HL-60 (cell line): Measurements from ENCODE around the gene ABHD2.

ENCODE experiments used
- DNase-seq, 2 experiments: peaks; one replicate each; pipeline ENCODE4 v3.0.0-alpha.2; 2010 to 2020; ENCODE audit warnings: low read depth in 1 of 2, low spot score in 1 of 2
- H3K27ac ChIP-seq: fragments of 250-450 bp; sonication (Bioruptor Pico); replicated peaks from 2 replicates; pipeline ENCODE4 v1.5.1; 2020; ENCODE audit warnings: mild to moderate bottlenecking, moderate library complexity
- H3K27me3 ChIP-seq: fragments of 250-450 bp; sonication (Bioruptor Pico); 2 replicates; pipeline ENCODE4 v1.5.1; 2021; ENCODE audit warnings: mild to moderate bottlenecking, moderate library complexity; ENCODE audit not compliant: insufficient read depth, poor library complexity, severe bottlenecking
- H3K4me3 ChIP-seq: replicated peaks from 2 replicates; pipeline ENCODE4 v1.5.1; 2011; ENCODE audit warnings: mild to moderate bottlenecking, control low read depth, low read length; ENCODE audit not compliant: insufficient read depth
- GABPA ChIP-seq: IDR thresholded peaks from 2 replicates; pipeline ENCODE4 v1.6.1; 2012; ENCODE audit warnings: low read depth
- POLR2AphosphoS5 ChIP-seq: IDR thresholded peaks from 2 replicates; pipeline ENCODE4 v1.6.1; 2012; ENCODE audit warnings: low read depth
- SPI1 ChIP-seq: IDR thresholded peaks from 2 replicates; pipeline ENCODE4 v1.6.1; 2012; ENCODE audit warnings: low read depth, mild to moderate bottlenecking, borderline replicate concordance
- TF ChIP-seq, protein P1 (sequence below): IDR thresholded peaks from 2 replicates; pipeline ENCODE4 v1.6.1; 2012; ENCODE audit warnings: low read depth; ENCODE audit not compliant: insufficient replicate concordance
- TF ChIP-seq, protein P2 (sequence below): IDR thresholded peaks from one replicate; pipeline ENCODE4 v1.5.1; 2011; ENCODE audit warnings: low read length, control low read depth, inconsistent platforms; ENCODE audit not compliant: insufficient read depth

Gene ABHD2

DNA sequence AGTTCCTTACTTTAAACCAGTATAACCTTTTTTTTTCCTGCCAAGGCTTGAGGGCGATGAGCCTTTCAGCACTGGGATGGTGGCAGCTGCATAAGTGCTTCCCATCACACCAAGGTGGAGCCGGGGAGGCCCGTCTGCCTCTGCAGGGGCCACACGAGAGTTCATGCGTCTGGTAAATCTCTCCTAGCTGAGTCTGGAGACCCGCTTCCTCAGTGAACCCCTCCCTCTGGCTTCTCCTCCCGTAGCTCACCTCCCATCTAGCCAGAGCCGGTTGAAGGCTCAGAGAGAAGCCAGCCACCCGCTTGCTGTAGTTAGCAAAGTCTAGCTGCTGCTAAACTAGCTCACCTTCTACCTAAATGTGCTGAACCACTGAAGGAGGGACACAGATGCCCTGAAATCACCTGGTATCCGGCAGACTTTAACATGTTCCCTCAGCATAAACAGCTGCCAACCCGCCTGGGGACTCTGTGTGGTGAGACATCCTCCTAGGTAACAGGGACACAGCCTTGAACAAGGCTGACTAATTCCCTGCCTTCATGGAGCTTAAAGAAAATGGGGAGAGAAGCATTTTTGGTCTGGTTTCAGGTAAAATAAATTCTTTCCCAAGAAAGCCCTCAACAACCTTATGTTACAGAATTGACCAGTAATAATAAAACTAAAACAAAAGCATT lies 90.2 kb downstream of the ABHD2 start:
- TF ChIP-seq, protein P1, sequence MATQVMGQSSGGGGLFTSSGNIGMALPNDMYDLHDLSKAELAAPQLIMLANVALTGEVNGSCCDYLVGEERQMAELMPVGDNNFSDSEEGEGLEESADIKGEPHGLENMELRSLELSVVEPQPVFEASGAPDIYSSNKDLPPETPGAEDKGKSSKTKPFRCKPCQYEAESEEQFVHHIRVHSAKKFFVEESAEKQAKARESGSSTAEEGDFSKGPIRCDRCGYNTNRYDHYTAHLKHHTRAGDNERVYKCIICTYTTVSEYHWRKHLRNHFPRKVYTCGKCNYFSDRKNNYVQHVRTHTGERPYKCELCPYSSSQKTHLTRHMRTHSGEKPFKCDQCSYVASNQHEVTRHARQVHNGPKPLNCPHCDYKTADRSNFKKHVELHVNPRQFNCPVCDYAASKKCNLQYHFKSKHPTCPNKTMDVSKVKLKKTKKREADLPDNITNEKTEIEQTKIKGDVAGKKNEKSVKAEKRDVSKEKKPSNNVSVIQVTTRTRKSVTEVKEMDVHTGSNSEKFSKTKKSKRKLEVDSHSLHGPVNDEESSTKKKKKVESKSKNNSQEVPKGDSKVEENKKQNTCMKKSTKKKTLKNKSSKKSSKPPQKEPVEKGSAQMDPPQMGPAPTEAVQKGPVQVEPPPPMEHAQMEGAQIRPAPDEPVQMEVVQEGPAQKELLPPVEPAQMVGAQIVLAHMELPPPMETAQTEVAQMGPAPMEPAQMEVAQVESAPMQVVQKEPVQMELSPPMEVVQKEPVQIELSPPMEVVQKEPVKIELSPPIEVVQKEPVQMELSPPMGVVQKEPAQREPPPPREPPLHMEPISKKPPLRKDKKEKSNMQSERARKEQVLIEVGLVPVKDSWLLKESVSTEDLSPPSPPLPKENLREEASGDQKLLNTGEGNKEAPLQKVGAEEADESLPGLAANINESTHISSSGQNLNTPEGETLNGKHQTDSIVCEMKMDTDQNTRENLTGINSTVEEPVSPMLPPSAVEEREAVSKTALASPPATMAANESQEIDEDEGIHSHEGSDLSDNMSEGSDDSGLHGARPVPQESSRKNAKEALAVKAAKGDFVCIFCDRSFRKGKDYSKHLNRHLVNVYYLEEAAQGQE = no peak
- TF ChIP-seq, protein P2, sequence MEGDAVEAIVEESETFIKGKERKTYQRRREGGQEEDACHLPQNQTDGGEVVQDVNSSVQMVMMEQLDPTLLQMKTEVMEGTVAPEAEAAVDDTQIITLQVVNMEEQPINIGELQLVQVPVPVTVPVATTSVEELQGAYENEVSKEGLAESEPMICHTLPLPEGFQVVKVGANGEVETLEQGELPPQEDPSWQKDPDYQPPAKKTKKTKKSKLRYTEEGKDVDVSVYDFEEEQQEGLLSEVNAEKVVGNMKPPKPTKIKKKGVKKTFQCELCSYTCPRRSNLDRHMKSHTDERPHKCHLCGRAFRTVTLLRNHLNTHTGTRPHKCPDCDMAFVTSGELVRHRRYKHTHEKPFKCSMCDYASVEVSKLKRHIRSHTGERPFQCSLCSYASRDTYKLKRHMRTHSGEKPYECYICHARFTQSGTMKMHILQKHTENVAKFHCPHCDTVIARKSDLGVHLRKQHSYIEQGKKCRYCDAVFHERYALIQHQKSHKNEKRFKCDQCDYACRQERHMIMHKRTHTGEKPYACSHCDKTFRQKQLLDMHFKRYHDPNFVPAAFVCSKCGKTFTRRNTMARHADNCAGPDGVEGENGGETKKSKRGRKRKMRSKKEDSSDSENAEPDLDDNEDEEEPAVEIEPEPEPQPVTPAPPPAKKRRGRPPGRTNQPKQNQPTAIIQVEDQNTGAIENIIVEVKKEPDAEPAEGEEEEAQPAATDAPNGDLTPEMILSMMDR = no peak
- no peak for TF ChIP-seq SPI1
- no peak for TF ChIP-seq POLR2AphosphoS5
- no peak for TF ChIP-seq GABPA
- DNase-seq = no peak
- H3K27ac ChIP-seq = no peak overlapping the region
- no peak overlapping the region for H3K4me3 ChIP-seq
- no peaks in the 10 kb centered on the region for H3K27me3 ChIP-seq

DNA sequence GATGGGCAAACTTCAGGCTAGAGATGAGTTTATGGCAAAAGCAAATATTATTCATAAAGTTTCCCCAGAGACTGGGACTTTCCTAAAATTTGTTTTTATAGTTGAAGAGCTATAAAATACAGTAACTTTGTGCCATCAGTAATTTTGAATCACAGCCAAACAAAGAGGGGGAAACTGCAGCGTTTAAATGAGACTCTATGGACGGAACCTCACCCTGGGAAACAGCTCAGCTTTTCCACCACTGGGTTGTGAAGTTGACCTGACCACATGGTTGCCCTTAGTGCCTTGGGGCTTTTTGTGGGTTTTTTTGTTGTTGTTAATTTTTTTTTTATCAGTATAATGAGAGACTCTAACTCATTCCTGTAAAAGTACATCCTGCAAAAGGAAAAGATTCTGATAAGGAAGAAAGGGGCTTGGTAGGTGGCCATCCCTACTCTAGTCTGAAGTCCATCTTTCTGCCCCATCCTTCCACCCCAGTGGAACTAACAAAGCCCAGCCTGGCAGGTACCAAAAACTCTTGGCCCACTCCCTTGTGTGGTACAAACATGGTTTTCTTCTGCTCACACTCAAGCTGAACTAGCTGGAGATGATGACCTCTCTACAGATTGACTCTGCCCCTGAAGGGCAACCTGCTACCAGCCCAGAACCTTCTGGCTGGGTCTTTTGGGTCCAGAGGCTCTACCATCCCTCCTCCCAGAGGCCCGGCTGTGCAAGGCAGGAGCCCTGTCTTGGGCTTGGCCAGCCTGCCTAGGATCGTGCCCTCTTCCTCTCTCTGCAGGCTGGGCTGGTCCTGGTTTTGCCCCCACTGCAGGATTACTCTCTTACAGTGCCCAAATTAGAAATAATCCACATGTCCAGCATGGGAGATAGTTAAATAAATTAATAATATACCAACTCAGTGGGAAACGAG lies 92.0 kb downstream of the ABHD2 start:
- TF ChIP-seq, protein P1 = no peak
- no peak for TF ChIP-seq GABPA
- TF ChIP-seq POLR2AphosphoS5 = no peak
- TF ChIP-seq, protein P2 = no peak
- no peak for TF ChIP-seq SPI1
- no peak overlapping the region for H3K27ac ChIP-seq
- DNase-seq = no peak
- H3K27me3 ChIP-seq = no peaks in the 10 kb centered on the region
- H3K4me3 ChIP-seq = no peak overlapping the region

DNA sequence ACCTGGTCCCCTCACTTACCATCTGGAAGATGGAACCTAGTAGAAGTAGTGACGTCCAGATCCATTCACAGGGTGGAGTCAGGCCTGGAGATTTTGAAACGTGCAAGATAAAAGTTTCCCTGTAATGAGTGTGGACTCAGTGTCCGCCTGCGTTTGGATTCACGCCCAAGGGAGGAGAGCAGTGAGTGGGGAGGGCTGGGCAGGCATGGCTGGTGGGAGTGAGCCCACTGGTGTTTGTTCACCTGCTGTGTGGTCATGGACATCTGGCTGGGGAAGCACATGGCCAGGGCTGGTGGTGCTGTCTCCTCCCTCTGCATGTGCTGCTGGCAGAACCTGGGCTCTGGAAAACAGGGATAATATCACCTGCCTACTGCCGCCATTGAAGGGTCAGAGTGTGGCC lies 96.1 kb downstream of the ABHD2 start:
- no peak for DNase-seq
- no peaks in the 10 kb centered on the region for H3K27me3 ChIP-seq
- no peak overlapping the region for H3K4me3 ChIP-seq
- no peak for TF ChIP-seq SPI1
- TF ChIP-seq POLR2AphosphoS5 = no peak
- TF ChIP-seq, protein P1 = no peak
- TF ChIP-seq, protein P2 = no peak
- no peak for TF ChIP-seq GABPA
- no peak overlapping the region for H3K27ac ChIP-seq
